ENCODE data around the gene MFAP1. TPM values are rescaled to one million over a fixed set of nuclear protein-coding genes. Genes with fewer than 3 reads are reported as not detected.
"Not testable (repeated sequence)": the region's sequence is repeated elsewhere in the genome, so short reads cannot be mapped to it uniquely, and the experiment has no call there.

MFAP1 gene
- total and polyA plus RNA-seq, 2 donors, result 18.7 to 35.9 TPM

DNA sequence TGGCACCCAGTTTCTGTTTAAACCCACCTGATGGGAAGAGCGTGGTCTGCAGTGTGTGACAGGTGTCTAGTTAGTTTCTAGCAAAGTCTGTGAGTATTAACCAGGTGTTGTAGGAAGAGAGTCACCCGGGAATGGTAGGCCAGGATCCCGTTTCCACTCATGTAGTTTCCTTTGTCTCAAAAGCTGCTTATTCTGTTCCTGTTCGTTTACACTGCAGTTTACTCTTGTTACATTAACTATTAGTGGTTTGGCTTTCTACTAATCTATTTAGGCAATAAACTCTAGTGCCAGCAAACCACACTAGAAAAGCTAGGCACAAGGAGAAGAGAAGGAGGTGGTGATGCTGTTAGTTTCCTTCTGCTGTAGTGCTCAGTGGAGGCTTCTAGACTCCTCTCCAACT lies 35.1 kb upstream of the MFAP1 start:
- no peaks in the 10 kb centered on the region for H3K27me3 ChIP-seq (ENCODE audit: control insufficient read depth in 2 of 2, insufficient read depth in 1 of 2, low read length in 1 of 2)
- H3K36me3 ChIP-seq (ENCODE audit: control insufficient read depth in 2 of 2, insufficient read depth in 2 of 2, low read length in 1 of 2), result peaks cover 31 to 41% of the 10 kb centered on the region in 2 donors
- no peaks in the 10 kb centered on the region for H3K4me1 ChIP-seq (ENCODE audit: control insufficient read depth in 2 of 2, insufficient read depth in 2 of 2, low read length in 2 of 2)
- no peak overlapping the region for H3K4me3 ChIP-seq (ENCODE audit: low read length in 2 of 2)
- no peak overlapping the region for H3K27ac ChIP-seq (ENCODE audit: low read depth in 1 of 2, low read length in 1 of 2)
- H3K9me3 ChIP-seq (ENCODE audit: control insufficient read depth in 2 of 2, insufficient read depth in 1 of 2, low read length in 1 of 2), result no peaks in the 10 kb centered on the region
- WGBS, result 87% methylated on average over 4 of the region's 4 CpGs
- DNase-seq (ENCODE audit: low read depth in 6 of 9, low spot score in 9 of 9), result no peak

DNA sequence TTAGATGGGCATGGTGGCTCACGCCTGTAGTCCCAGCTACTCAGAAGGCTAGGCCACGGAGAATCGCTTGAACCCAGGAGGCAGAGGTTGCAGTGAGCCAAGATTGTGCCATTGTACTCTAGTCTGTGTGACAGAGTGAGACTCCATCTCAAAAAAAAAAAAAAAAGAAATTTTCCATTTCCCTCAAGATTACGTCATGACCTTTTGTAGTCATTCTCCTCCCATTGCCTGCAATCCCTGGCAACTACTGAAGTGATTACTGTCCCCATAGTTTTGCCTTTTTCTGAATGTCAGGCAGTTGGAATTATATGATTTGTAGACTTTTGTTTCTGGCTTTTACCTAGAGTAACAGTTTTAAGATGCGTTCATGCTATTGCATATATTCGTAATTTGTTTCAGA lies 30.3 kb upstream of the MFAP1 start:
- WGBS, result 97% methylated on average over 6 of the region's 6 CpGs
- H3K9me3 ChIP-seq (ENCODE audit: control insufficient read depth in 2 of 2, insufficient read depth in 1 of 2, low read length in 1 of 2), result no peaks in the 10 kb centered on the region
- H3K27me3 ChIP-seq (ENCODE audit: control insufficient read depth in 2 of 2, insufficient read depth in 1 of 2, low read length in 1 of 2), result no peaks in the 10 kb centered on the region
- H3K36me3 ChIP-seq (ENCODE audit: control insufficient read depth in 2 of 2, insufficient read depth in 2 of 2, low read length in 1 of 2), result peaks cover 32 to 44% of the 10 kb centered on the region in 2 donors
- no peaks in the 10 kb centered on the region for H3K4me1 ChIP-seq (ENCODE audit: control insufficient read depth in 2 of 2, insufficient read depth in 2 of 2, low read length in 2 of 2)
- no peak for DNase-seq (ENCODE audit: low read depth in 6 of 9, low spot score in 9 of 9)
- H3K27ac ChIP-seq (ENCODE audit: low read depth in 1 of 2, low read length in 1 of 2), result no peak overlapping the region
- no peak overlapping the region for H3K4me3 ChIP-seq (ENCODE audit: low read length in 2 of 2)

DNA sequence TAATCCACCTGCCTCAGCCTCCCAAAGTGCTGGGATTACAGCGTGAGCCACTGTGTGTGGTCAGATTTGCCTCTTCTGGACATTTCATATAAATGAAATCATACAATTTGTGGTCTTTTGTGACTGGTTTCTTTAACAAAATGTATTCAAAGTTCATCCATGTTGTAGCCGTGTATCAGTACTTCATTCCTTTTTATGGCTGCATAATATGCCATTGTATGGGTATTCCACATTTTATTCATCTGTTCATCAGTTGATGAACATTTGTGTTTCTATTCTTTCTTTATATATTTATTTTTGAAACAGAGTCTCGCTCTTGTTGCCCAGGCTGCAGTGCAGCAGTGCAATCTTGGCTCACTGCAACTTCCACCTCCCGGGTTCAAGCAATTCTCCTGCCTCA lies 28.1 kb upstream of the MFAP1 start:
- Histone ChIP-seq H3K36me3 (ENCODE audit: control insufficient read depth in 2 of 2, insufficient read depth in 2 of 2, low read length in 1 of 2) (peaks cover 23 to 35% of the 10 kb centered on the region in 2 donors), H3K4me1 (ENCODE audit: control insufficient read depth in 2 of 2, insufficient read depth in 2 of 2, low read length in 2 of 2) (no peaks in the 10 kb centered on the region), H3K4me3 (ENCODE audit: low read length in 2 of 2) (no peak overlapping the region), H3K27me3 (ENCODE audit: control insufficient read depth in 2 of 2, insufficient read depth in 1 of 2, low read length in 1 of 2) (no peaks in the 10 kb centered on the region), H3K9me3 (ENCODE audit: control insufficient read depth in 2 of 2, insufficient read depth in 1 of 2, low read length in 1 of 2) (no peaks in the 10 kb centered on the region), H3K27ac (ENCODE audit: low read depth in 1 of 2, low read length in 1 of 2) (no peak overlapping the region)
- no peak for DNase-seq (ENCODE audit: low read depth in 6 of 9, low spot score in 9 of 9)
- 99% methylated on average over 4 of the region's 4 CpGs for WGBS

DNA sequence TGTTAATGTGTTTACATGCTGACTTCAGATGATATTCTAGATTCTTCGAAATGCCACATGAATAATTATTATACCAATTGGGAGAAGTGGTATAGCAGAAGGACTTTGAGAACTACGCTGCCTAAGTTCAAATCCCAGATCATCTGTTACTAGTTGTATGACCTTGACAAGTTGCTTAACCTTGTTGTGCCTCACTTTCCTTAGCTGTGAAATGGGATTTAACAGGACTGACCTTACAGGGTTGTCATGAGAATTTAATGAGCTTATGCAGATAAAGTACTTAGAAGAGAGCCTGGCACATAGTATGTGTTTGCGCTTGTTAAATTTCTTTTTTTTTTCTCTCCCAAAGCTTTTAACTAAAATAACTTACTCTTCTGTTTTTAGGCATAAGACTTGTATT lies 26.8 kb upstream of the MFAP1 start:
- Histone ChIP-seq H3K9me3 (ENCODE audit: control insufficient read depth in 2 of 2, insufficient read depth in 1 of 2, low read length in 1 of 2) (no peaks in the 10 kb centered on the region), H3K27ac (ENCODE audit: low read depth in 1 of 2, low read length in 1 of 2) (no peak overlapping the region), H3K27me3 (ENCODE audit: control insufficient read depth in 2 of 2, insufficient read depth in 1 of 2, low read length in 1 of 2) (no peaks in the 10 kb centered on the region), H3K36me3 (ENCODE audit: control insufficient read depth in 2 of 2, insufficient read depth in 2 of 2, low read length in 1 of 2) (peaks cover 29 to 34% of the 10 kb centered on the region in 2 donors), H3K4me3 (ENCODE audit: low read length in 2 of 2) (no peak overlapping the region), H3K4me1 (ENCODE audit: control insufficient read depth in 2 of 2, insufficient read depth in 2 of 2, low read length in 2 of 2) (no peaks in the 10 kb centered on the region)
- no peak for DNase-seq (ENCODE audit: low read depth in 6 of 9, low spot score in 9 of 9)
- 98% methylated on average over 3 of the region's 3 CpGs for WGBS

DNA sequence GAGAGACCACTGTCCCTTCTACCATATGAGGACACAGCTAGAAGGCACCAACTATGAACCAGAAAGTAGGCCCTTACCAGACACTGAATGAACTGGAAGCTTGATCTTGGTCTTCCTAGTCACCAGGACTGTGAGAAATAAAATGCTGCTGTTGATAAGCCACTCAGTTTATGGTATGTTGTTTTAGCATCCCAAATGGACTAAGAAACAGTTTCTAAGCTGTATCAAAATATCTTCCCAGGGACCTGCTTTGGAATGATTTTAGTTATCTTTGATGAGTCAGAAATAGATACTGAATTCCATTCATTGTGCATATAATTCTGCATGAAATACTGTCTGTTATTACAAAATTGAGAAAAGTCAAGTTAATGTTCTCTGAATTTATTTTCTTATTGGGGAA lies 20.9 kb upstream of the MFAP1 start:
- H3K27ac ChIP-seq (ENCODE audit: low read depth in 1 of 2, low read length in 1 of 2), result no peak overlapping the region
- DNase-seq (ENCODE audit: low read depth in 6 of 9, low spot score in 9 of 9), result no peak
- no peaks in the 10 kb centered on the region for H3K4me1 ChIP-seq (ENCODE audit: control insufficient read depth in 2 of 2, insufficient read depth in 2 of 2, low read length in 2 of 2)
- H3K27me3 ChIP-seq (ENCODE audit: control insufficient read depth in 2 of 2, insufficient read depth in 1 of 2, low read length in 1 of 2), result no peaks in the 10 kb centered on the region
- no peaks in the 10 kb centered on the region for H3K9me3 ChIP-seq (ENCODE audit: control insufficient read depth in 2 of 2, insufficient read depth in 1 of 2, low read length in 1 of 2)
- H3K36me3 ChIP-seq (ENCODE audit: control insufficient read depth in 2 of 2, insufficient read depth in 2 of 2, low read length in 1 of 2), result peaks cover 12 to 33% of the 10 kb centered on the region in 2 donors
- no peak overlapping the region for H3K4me3 ChIP-seq (ENCODE audit: low read length in 2 of 2)

DNA sequence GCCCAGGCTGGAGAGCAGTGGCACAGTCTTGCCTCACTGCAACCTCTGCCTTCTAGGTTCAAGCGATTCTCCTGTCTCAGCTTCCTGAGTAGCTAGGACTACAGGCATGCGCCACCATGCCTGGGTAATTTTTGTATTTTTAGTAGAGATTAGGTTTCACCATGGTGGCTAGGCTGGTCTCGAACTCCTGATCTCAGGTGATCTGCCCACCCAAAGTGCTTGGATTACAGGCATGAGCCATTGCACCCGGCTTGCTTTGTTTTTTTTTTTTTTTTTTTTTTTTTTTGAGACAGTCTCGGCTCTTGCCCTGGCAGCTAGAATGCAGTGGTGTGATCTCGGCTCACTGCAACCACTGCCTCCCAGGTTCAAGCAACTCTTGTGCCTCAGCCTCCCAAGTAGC lies 8.0 kb upstream of the MFAP1 start:
- H3K4me1 ChIP-seq (ENCODE audit: control insufficient read depth in 2 of 2, insufficient read depth in 2 of 2, low read length in 2 of 2); H3K27ac ChIP-seq (ENCODE audit: low read depth in 1 of 2, low read length in 1 of 2); DNase-seq (ENCODE audit: low read depth in 6 of 9, low spot score in 9 of 9); H3K27me3 ChIP-seq (ENCODE audit: control insufficient read depth in 2 of 2, insufficient read depth in 1 of 2, low read length in 1 of 2); H3K9me3 ChIP-seq (ENCODE audit: control insufficient read depth in 2 of 2, insufficient read depth in 1 of 2, low read length in 1 of 2); H3K4me3 ChIP-seq (ENCODE audit: low read length in 2 of 2): not testable (repeated sequence)
- WGBS, result 96% methylated on average over 6 of the region's 6 CpGs
- peaks cover 7 to 35% of the 10 kb centered on the region in 2 donors for H3K36me3 ChIP-seq (ENCODE audit: control insufficient read depth in 2 of 2, insufficient read depth in 2 of 2, low read length in 1 of 2)

DNA sequence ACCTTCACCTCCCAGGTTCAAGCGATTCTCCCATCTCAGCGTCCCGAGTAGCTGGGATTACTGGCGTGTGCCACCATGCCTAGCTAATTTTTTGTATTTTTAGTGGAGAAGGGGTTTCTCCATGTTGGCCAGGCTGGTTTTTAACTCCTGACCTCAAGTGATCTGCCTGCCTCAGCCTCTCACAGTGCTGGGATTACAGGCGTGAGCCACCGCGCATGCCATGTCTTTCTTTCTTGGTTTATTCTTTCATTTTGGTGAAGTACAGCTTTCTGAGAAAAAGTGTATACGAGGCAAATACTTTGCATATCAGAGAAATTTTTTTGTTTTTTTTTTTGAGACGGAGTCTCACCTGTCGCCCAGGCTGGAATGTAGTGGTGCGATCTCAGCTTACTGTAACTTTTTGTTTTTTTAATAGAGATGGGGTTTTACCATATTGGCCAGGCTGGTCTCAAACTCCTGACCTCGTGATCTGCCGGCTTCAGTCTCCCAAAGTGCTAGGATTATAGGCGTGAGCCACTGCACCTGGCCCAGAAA lies 7.1 kb upstream of the MFAP1 start:
- H3K36me3 ChIP-seq (ENCODE audit: control insufficient read depth in 2 of 2, insufficient read depth in 2 of 2, low read length in 1 of 2), result peaks cover 7 to 28% of the 10 kb centered on the region in 2 donors
- not testable (repeated sequence) for H3K4me3 ChIP-seq (ENCODE audit: low read length in 2 of 2); H3K27ac ChIP-seq (ENCODE audit: low read depth in 1 of 2, low read length in 1 of 2); DNase-seq (ENCODE audit: low read depth in 6 of 9, low spot score in 9 of 9); H3K9me3 ChIP-seq (ENCODE audit: control insufficient read depth in 2 of 2, insufficient read depth in 1 of 2, low read length in 1 of 2); H3K27me3 ChIP-seq (ENCODE audit: control insufficient read depth in 2 of 2, insufficient read depth in 1 of 2, low read length in 1 of 2); H3K4me1 ChIP-seq (ENCODE audit: control insufficient read depth in 2 of 2, insufficient read depth in 2 of 2, low read length in 2 of 2)
- 97% methylated on average over 14 of the region's 14 CpGs for WGBS

DNA sequence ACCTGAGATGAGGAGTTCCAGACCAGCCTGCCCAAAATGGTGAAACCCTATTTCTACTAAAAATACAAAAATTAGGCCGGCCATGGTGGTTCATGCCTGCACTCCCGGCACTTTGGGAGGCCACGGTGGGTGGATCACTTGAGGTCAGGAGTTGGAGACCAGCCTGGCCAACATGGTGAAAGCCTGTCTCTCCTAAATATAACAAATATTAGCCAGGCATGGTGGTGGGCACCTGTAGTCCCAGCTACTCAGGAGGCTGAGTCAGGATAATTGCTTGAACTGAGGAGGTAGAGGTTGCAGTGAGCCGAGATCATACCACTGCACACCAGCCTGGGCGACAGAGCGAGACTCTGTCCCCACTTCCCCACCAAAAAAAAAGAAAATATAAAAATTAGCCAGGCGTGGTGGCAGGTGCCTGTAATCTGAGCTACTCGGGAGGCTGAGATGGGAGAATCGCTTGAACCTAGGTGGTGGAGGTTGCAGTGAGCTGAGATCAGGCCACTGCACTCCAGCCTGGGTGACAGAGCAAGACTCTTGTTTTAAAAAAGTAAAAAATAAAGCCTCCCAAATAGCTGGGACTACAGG lies 6.3 kb upstream of the MFAP1 start:
- not testable (repeated sequence) for H3K9me3 ChIP-seq (ENCODE audit: control insufficient read depth in 2 of 2, insufficient read depth in 1 of 2, low read length in 1 of 2); H3K4me3 ChIP-seq (ENCODE audit: low read length in 2 of 2); DNase-seq (ENCODE audit: low read depth in 6 of 9, low spot score in 9 of 9); H3K27ac ChIP-seq (ENCODE audit: low read depth in 1 of 2, low read length in 1 of 2); H3K27me3 ChIP-seq (ENCODE audit: control insufficient read depth in 2 of 2, insufficient read depth in 1 of 2, low read length in 1 of 2)
- WGBS, result 96% methylated on average over 9 of the region's 9 CpGs
- H3K36me3 ChIP-seq (ENCODE audit: control insufficient read depth in 2 of 2, insufficient read depth in 2 of 2, low read length in 1 of 2), result peaks cover 7 to 21% of the 10 kb centered on the region in 2 donors
- peaks cover 11 to 17% of the 10 kb centered on the region in 2 donors for H3K4me1 ChIP-seq (ENCODE audit: control insufficient read depth in 2 of 2, insufficient read depth in 2 of 2, low read length in 2 of 2)

DNA sequence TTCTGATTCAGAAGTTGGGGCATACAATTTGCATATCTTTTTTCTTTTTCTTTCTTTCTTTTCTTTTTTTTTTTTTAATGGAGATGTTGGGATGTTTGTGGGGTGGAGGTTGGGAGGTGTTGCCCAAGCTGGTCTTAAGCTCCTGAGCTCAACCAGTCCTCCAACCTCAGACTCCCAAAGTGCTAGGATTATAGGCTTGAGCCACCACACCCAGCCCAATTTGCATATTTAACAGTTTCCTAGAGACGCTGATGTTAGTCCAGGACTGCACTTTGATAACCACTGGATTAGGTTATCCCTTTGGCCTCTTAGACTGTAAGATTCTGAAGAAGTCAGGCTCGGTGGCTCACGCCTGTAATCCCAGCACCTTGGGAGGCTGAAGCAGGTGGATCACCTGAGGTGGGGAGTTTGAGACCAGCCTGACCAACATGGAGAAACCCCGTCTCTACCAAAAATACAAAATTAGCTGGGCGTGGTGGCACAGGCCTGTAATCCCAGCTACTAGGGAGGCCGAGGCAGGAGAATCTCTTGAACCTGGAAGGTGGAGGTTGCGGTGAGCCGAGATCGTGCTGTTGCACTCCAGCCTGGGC lies 5.6 kb upstream of the MFAP1 start:
- peaks cover 11 to 19% of the 10 kb centered on the region in 2 donors for H3K4me1 ChIP-seq (ENCODE audit: control insufficient read depth in 2 of 2, insufficient read depth in 2 of 2, low read length in 2 of 2)
- DNase-seq (ENCODE audit: low read depth in 6 of 9, low spot score in 9 of 9); H3K27me3 ChIP-seq (ENCODE audit: control insufficient read depth in 2 of 2, insufficient read depth in 1 of 2, low read length in 1 of 2); H3K27ac ChIP-seq (ENCODE audit: low read depth in 1 of 2, low read length in 1 of 2); H3K4me3 ChIP-seq (ENCODE audit: low read length in 2 of 2); H3K9me3 ChIP-seq (ENCODE audit: control insufficient read depth in 2 of 2, insufficient read depth in 1 of 2, low read length in 1 of 2): not testable (repeated sequence)
- H3K36me3 ChIP-seq (ENCODE audit: control insufficient read depth in 2 of 2, insufficient read depth in 2 of 2, low read length in 1 of 2), result peaks cover 3 to 15% of the 10 kb centered on the region in 2 donors
- WGBS, result 97% methylated on average over 9 of the region's 9 CpGs
